ENCODE results near the gene ARHGAP32.

ARHGAP32 gene

GRCh38 chr11:128955636-128956035, 236.5 kb downstream of the ARHGAP32 start:
- no peak for TF ChIP-seq ZFX (IDR thresholded peaks at IDR 0.05; ENCODE audit: borderline replicate concordance)
- TF ChIP-seq CTCF (IDR thresholded peaks at IDR 0.05): no peak
- no peak overlapping the region for H3K27ac ChIP-seq

- TF ChIP-seq CTCF (IDR thresholded peaks at IDR 0.05) (no peak), ZFX (IDR thresholded peaks at IDR 0.05; ENCODE audit: borderline replicate concordance) (no peak)
- no peak overlapping the region for H3K27ac ChIP-seq
Measured at GRCh38 chr11:128953151-128953550, 239.0 kb downstream of the ARHGAP32 start.

GRCh38 chr11:128949791-128950454, 242.2 kb downstream of the ARHGAP32 start:
- H3K27ac ChIP-seq: no peak overlapping the region
- TF ChIP-seq CTCF (IDR thresholded peaks at IDR 0.05) (no peak), ZFX (IDR thresholded peaks at IDR 0.05; ENCODE audit: borderline replicate concordance) (no peak)

- no peak overlapping the region for H3K27ac ChIP-seq
- TF ChIP-seq CTCF (IDR thresholded peaks at IDR 0.05): no peak
- TF ChIP-seq ZFX (IDR thresholded peaks at IDR 0.05; ENCODE audit: borderline replicate concordance): no peak
Measured at GRCh38 chr11:128948583-128948982, 243.5 kb downstream of the ARHGAP32 start.

- H3K27ac ChIP-seq: no peak overlapping the region
- TF ChIP-seq CTCF (IDR thresholded peaks at IDR 0.05) (no peak), ZFX (IDR thresholded peaks at IDR 0.05; ENCODE audit: borderline replicate concordance) (no peak)
Measured at GRCh38 chr11:128947773-128948172, 244.4 kb downstream of the ARHGAP32 start.

GRCh38 chr11:128946648-128947047, 245.5 kb downstream of the ARHGAP32 start:
- H3K27ac ChIP-seq: no peak overlapping the region
- TF ChIP-seq ZFX (IDR thresholded peaks at IDR 0.05; ENCODE audit: borderline replicate concordance) (no peak), CTCF (IDR thresholded peaks at IDR 0.05) (no peak)

GRCh38 chr11:128943428-128943976, 248.6 kb downstream of the ARHGAP32 start:
- no peak for TF ChIP-seq ZFX (IDR thresholded peaks at IDR 0.05; ENCODE audit: borderline replicate concordance)
- no peak for TF ChIP-seq CTCF (IDR thresholded peaks at IDR 0.05)
- no peak overlapping the region for H3K27ac ChIP-seq

All from 22Rv1 (cell line).